SK-N-SH (cell line): ENCODE measurements around the gene ANO5.

ENCODE experiments used
- CTCF ChIP-seq: fragments of 200-600 bp; sonication (generic); IDR thresholded peaks from 2 replicates; pipeline ENCODE4 v1.6.1; 2017; ENCODE audit warnings: antibody characterized with exemption, mild to moderate bottlenecking, moderate library complexity
- EP300 ChIP-seq, 2 experiments: IDR thresholded peaks; 2 replicates each; pipeline versions ENCODE4 v1.4.0 to v1.6.1; 2012; ENCODE audit warnings: borderline replicate concordance in 1 of 2, low read depth in 1 of 2, low read length in 1 of 2
- GABPA ChIP-seq: IDR thresholded peaks from 2 replicates; pipeline ENCODE4 v1.4.0; 2012; ENCODE audit warnings: low read depth, mild to moderate bottlenecking
- MAX ChIP-seq: IDR thresholded peaks from 2 replicates; pipeline ENCODE4 v1.4.0; 2012; ENCODE audit warnings: low read depth
- NRF1 ChIP-seq: IDR thresholded peaks from 2 replicates; pipeline ENCODE4 v1.6.1; 2012; ENCODE audit warnings: low read depth, mild to moderate bottlenecking, low read length
- PBX3 ChIP-seq: IDR thresholded peaks from 2 replicates; pipeline ENCODE4; 2012
- RAD21 ChIP-seq: IDR thresholded peaks from 2 replicates; pipeline ENCODE4 v1.6.1; 2012; ENCODE audit warnings: mild to moderate bottlenecking, low read length
- REST ChIP-seq: IDR thresholded peaks from 2 replicates; pipeline ENCODE4 v1.6.1; 2012; ENCODE audit warnings: mild to moderate bottlenecking, low read depth, low read length, moderate library complexity
- USF2 ChIP-seq: fragments of 150-350 bp; IDR thresholded peaks from 2 replicates; pipeline ENCODE4 v1.6.1; 2017; ENCODE audit warnings: antibody characterized with exemption, low read length, low read depth, borderline replicate concordance

GRCh38 chr11:22256876-22257275 lies 64.0 kb downstream of the ANO5 start:
- no peak for TF ChIP-seq USF2
- TF ChIP-seq CTCF: no peak
- TF ChIP-seq RAD21: no peak
- no peak for TF ChIP-seq PBX3
- TF ChIP-seq MAX: no peak
- no peak for TF ChIP-seq EP300 (IDR thresholded peaks at IDR 0.05; ENCODE audit: borderline replicate concordance in 1 of 2, low read depth in 1 of 2, low read length in 1 of 2)
- no peak for TF ChIP-seq GABPA
- TF ChIP-seq NRF1: no peak
- TF ChIP-seq REST: no peak
